ENCODE results near the gene JAK3.
"Not testable (repeated sequence)": the region's sequence is repeated elsewhere in the genome, so short reads cannot be mapped to it uniquely, and the experiment has no call there.

JAK3 gene

DNA sequence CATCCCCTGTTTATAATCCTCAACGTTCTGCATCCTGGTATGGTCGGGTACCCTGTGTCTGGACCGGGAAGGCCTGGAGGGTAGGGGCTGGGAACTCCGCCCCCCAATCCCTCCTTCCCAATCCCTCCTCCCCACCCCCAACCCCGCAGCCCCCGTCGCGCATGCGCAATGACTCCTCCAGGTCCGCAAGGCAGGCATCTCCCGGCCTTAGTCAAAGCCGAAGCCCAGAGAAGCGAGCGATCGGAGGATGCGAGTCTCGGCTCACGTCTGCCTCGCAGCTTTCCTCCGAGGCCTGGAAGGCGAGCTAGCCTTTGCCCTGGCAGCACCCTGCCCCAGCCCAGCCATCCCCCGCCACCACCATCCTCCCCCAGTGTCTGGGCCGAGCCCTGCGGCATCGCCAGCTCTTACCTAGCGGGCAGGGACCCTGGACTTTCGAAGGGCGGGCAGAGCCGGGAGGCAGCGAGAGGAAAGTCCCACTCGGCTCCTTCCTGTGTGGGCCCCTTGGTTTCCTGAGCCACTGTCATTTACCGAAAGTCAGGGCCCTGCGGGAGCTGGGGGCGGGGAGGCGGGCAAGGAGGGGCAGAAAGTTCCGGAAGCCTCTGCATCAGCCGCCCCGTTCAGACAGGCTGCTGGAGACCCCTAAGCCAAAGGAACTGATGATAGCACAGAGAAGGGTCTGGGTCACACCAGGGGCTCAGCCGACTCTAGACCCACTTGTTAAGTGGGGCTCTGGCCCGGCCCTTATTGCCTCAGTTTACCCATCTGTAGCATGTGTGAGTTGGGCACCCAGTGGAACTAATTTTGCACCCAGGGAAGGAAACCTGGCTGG is at the start of gene JAK3:
Gene JAK3, minus strand, starts transcription at position 445 of the 829 bp plus-strand sequence. CDS start 3,565 bp downstream, outside the sequence.
- no peaks in the 10 kb centered on the region for H3K27me3 ChIP-seq (ENCODE audit: control insufficient read depth, insufficient read depth, low read length)
- no peak within 1 kb of the TSS for H3K27ac ChIP-seq (ENCODE audit: low read depth, low read length)
- peak within 1 kb of the TSS; percentile 54 for H3K4me3 ChIP-seq (ENCODE audit: low read length)
- H3K36me3 ChIP-seq (ENCODE audit: control insufficient read depth, insufficient read depth, low read length): no peaks in the 10 kb centered on the region
- H3K4me1 ChIP-seq (ENCODE audit: control insufficient read depth, insufficient read depth, low read length): no peaks in the 10 kb centered on the region
- no peak within 1 kb of the TSS for H3K9ac ChIP-seq (ENCODE audit: low read length)

DNA sequence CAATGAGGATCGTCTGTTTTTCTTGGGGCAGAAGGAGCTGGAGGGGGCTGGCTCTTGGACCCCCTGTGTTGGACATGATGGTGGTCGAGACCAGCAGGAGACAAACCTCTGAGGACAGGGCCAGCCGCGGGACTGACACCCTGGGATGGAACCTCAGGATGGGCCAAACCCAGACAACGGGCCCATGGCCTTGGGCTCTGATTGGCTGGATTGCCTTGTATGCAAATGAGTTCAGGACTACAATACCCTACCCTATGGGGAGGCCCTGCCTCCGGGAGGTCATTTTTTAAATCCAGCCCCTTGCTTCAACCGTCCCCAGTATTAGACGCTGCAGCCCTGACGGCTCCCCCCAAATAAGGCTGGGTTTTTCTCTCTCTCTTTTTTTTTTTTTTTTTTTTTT is 46.0 kb upstream of the JAK3 start:
- no peak overlapping the region for H3K27ac ChIP-seq (ENCODE audit: low read depth, low read length)
- H3K36me3 ChIP-seq (ENCODE audit: control insufficient read depth, insufficient read depth, low read length): no peaks in the 10 kb centered on the region
- peaks cover 2% of the 10 kb centered on the region for H3K27me3 ChIP-seq (ENCODE audit: control insufficient read depth, insufficient read depth, low read length)
- H3K4me1 ChIP-seq (ENCODE audit: control insufficient read depth, insufficient read depth, low read length): no peaks in the 10 kb centered on the region
- no peak overlapping the region for H3K4me3 ChIP-seq (ENCODE audit: low read length)
- no peak overlapping the region for H3K9ac ChIP-seq (ENCODE audit: low read length)

DNA sequence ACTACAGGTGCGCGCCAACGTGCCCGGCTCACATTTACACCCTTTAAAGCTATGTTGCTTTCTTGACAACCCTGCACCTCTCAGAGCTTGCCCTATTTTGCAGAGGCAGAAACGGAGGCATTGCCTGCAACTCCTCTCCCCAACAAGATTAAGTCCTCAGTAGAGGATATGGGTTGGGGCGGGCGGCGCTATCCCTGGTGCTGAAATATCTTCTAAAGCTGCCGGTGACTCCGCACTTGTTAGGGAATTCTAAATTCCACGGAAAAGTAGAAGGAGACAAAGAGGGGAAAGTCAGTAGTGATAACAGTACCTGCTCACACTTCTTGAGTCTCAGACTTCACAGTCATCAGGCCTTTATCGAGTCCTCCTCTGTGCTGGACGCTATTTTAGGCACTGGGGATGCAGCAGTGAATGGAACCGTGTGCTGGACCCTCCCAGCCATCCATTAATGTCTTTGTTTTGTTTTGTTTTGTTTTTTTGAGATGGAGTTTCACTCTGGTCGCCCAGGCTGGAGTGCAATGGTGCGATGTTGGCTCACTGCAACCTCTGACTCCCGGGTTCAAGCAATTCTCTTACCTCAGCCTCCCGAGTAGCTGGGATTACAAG is 41.9 kb upstream of the JAK3 start:
- Histone ChIP-seq H3K4me3 (ENCODE audit: low read length) (no peak overlapping the region), H3K27ac (ENCODE audit: low read depth, low read length) (no peak overlapping the region), H3K9ac (ENCODE audit: low read length) (no peak overlapping the region), H3K4me1 (ENCODE audit: control insufficient read depth, insufficient read depth, low read length) (no peaks in the 10 kb centered on the region), H3K27me3 (ENCODE audit: control insufficient read depth, insufficient read depth, low read length) (peaks cover 2% of the 10 kb centered on the region), H3K36me3 (ENCODE audit: control insufficient read depth, insufficient read depth, low read length) (no peaks in the 10 kb centered on the region)

DNA sequence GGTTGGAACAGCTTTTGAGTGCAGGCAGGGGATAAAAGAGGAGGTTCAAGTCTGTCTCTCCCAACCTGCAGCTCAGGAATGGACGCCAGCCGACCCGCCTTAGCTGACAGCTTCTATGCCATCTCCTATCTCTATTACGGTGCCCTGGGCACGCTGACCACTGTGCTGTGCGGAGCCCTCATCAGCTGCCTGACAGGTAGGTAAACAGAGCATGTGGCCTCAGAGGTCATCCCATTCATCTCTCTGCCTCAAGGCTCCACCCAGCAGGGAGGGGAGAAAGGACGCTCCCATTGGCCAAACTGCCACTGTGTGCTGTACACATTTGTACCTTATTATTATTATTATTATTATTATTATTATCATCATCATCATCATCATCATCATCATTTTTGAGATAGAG is 40.5 kb upstream of the JAK3 start:
- Histone ChIP-seq H3K27me3 (ENCODE audit: control insufficient read depth, insufficient read depth, low read length) (peaks cover 2% of the 10 kb centered on the region), H3K36me3 (ENCODE audit: control insufficient read depth, insufficient read depth, low read length) (no peaks in the 10 kb centered on the region), H3K9ac (ENCODE audit: low read length) (no peak overlapping the region), H3K4me1 (ENCODE audit: control insufficient read depth, insufficient read depth, low read length) (no peaks in the 10 kb centered on the region), H3K4me3 (ENCODE audit: low read length) (no peak overlapping the region), H3K27ac (ENCODE audit: low read depth, low read length) (no peak overlapping the region)

DNA sequence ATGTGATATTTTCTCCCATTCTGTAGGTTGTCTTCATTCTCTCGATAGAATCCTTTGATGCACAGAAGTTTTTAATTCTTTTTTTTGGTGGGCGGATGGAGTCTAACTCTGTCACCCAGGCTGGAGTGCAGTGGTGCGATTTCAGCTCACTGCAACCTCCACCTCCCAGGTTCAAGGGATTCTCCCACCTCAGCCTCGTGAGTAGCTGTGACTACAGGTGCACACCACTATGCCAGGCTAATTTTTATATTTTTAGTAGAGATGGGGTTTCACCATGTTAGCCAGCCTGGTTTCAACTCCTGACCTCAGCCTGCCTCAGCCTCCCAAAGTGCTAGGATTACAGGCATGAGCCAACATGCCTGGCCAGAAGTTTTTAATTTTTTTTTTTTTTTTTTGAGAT is 39.4 kb upstream of the JAK3 start:
- H3K36me3 ChIP-seq (ENCODE audit: control insufficient read depth, insufficient read depth, low read length); H3K9ac ChIP-seq (ENCODE audit: low read length); H3K4me3 ChIP-seq (ENCODE audit: low read length); H3K27ac ChIP-seq (ENCODE audit: low read depth, low read length); H3K27me3 ChIP-seq (ENCODE audit: control insufficient read depth, insufficient read depth, low read length); H3K4me1 ChIP-seq (ENCODE audit: control insufficient read depth, insufficient read depth, low read length): not testable (repeated sequence)

DNA sequence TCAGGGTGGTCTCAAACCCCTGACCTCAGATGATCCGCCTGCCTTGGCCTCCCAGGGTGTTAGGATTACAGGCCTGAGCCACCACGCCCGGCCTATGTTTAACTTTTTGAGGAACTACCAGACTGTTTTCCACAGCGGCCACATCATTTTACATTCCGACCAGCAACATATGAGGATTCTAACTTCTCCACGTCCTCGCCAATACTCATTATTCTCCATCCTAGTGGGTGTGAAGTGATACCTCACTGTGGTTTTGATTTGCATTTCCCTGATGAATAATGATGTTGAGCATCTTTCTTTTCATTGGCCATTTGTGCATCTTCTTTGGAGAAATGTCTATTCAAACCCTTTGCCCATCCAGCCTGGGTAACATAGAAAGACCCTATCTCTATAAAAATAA is 38.7 kb upstream of the JAK3 start:
- Histone ChIP-seq H3K4me1 (ENCODE audit: control insufficient read depth, insufficient read depth, low read length) (no peaks in the 10 kb centered on the region), H3K4me3 (ENCODE audit: low read length) (no peak overlapping the region), H3K27me3 (ENCODE audit: control insufficient read depth, insufficient read depth, low read length) (no peaks in the 10 kb centered on the region), H3K9ac (ENCODE audit: low read length) (no peak overlapping the region), H3K36me3 (ENCODE audit: control insufficient read depth, insufficient read depth, low read length) (no peaks in the 10 kb centered on the region), H3K27ac (ENCODE audit: low read depth, low read length) (no peak overlapping the region)

DNA sequence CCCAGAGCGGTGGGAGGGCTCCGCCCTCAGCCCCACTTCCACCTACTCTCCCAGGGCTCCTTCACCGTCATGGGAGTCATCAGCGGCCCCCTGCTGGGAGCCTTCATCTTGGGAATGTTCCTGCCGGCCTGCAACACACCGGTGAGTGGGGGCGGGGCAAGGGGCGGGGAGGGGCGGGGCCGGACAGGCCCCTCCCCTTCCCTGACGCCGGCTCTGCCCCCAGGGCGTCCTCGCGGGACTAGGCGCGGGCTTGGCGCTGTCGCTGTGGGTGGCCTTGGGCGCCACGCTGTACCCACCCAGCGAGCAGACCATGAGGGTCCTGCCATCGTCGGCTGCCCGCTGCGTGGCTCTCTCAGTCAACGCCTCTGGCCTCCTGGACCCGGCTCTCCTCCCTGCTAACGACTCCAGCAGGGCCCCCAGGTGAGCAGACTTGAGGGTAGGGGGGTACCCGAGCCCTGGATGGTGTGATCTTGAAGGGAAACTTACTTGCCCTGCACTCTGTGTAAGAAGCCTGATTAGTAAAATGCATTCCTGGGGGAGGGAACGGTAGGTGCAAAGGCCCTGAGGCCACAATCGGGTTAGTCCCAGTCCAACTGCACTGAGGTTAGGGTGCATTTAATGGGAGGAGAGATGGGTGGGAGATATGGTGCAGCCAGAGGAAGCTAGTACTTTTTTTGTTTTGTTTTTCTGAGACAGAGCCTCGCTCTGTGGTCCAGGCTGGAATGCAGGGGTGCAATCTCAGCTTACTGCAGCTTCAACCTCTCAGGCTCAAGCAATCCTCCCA is 36.0 kb upstream of the JAK3 start:
- Histone ChIP-seq H3K4me1 (ENCODE audit: control insufficient read depth, insufficient read depth, low read length) (no peaks in the 10 kb centered on the region), H3K36me3 (ENCODE audit: control insufficient read depth, insufficient read depth, low read length) (no peaks in the 10 kb centered on the region), H3K9ac (ENCODE audit: low read length) (no peak overlapping the region), H3K27me3 (ENCODE audit: control insufficient read depth, insufficient read depth, low read length) (no peaks in the 10 kb centered on the region), H3K27ac (ENCODE audit: low read depth, low read length) (no peak overlapping the region), H3K4me3 (ENCODE audit: low read length) (no peak overlapping the region)

DNA sequence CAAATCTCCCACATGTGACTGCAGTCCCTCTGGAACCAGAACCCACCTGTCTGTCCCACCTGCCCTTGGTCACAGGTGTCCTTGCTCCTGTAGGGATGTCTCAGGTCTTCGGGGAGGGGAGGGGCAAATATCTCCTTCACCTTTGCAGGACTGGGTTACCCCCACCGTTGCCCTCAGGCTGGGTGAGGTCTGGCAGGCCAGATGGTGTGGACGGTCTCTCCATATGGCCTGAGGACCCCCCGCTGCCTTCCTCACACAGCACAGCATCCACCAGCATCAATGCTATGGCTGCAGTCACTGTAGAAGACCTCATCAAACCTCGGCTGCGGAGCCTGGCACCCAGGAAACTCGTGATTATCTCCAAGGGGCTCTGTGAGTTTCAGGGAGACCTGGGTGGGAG is 33.9 kb upstream of the JAK3 start:
- no peaks in the 10 kb centered on the region for H3K4me1 ChIP-seq (ENCODE audit: control insufficient read depth, insufficient read depth, low read length)
- no peaks in the 10 kb centered on the region for H3K36me3 ChIP-seq (ENCODE audit: control insufficient read depth, insufficient read depth, low read length)
- H3K9ac ChIP-seq (ENCODE audit: low read length): no peak overlapping the region
- H3K27ac ChIP-seq (ENCODE audit: low read depth, low read length): no peak overlapping the region
- H3K4me3 ChIP-seq (ENCODE audit: low read length): no peak overlapping the region
- no peaks in the 10 kb centered on the region for H3K27me3 ChIP-seq (ENCODE audit: control insufficient read depth, insufficient read depth, low read length)

DNA sequence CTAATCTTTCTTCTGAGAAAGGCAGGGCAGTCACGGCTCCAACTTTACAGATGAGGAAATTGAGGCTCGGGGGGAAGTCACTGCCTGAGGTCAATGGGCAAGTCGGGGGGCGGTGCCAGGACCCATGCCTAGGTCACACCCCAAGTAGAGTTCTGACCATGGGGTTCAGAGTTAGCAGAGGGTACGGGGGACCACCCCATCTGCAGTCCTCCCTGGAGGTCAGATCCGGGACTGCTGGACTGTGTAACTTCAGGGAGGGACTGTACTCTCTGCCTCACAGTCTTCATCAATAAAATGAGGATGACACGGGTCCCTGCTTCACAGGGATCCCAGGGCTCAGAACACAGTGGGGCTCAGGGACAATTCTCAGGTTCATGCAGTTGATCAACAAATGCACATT is 31.7 kb upstream of the JAK3 start:
- Histone ChIP-seq H3K27ac (ENCODE audit: low read depth, low read length) (no peak overlapping the region), H3K4me3 (ENCODE audit: low read length) (no peak overlapping the region), H3K9ac (ENCODE audit: low read length) (no peak overlapping the region), H3K36me3 (ENCODE audit: control insufficient read depth, insufficient read depth, low read length) (no peaks in the 10 kb centered on the region), H3K4me1 (ENCODE audit: control insufficient read depth, insufficient read depth, low read length) (no peaks in the 10 kb centered on the region), H3K27me3 (ENCODE audit: control insufficient read depth, insufficient read depth, low read length) (no peaks in the 10 kb centered on the region)

DNA sequence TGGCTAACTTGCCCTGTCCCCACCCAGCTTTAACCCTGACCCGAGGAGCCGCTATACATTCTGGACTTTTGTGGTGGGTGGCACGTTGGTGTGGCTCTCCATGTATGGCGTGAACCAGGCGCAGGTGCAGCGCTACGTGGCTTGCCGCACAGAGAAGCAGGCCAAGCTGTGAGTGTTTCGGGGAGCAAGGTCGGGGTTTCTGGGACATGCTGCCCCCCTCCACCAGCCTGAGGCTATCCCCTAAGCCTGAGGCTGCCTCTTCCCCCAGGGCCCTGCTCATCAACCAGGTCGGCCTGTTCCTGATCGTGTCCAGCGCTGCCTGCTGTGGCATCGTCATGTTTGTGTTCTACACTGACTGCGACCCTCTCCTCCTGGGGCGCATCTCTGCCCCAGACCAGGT is 29.9 kb upstream of the JAK3 start:
- Histone ChIP-seq H3K4me3 (ENCODE audit: low read length) (no peak overlapping the region), H3K9ac (ENCODE audit: low read length) (no peak overlapping the region), H3K27me3 (ENCODE audit: control insufficient read depth, insufficient read depth, low read length) (peaks cover 8% of the 10 kb centered on the region), H3K36me3 (ENCODE audit: control insufficient read depth, insufficient read depth, low read length) (no peaks in the 10 kb centered on the region), H3K27ac (ENCODE audit: low read depth, low read length) (no peak overlapping the region), H3K4me1 (ENCODE audit: control insufficient read depth, insufficient read depth, low read length) (no peaks in the 10 kb centered on the region)

DNA sequence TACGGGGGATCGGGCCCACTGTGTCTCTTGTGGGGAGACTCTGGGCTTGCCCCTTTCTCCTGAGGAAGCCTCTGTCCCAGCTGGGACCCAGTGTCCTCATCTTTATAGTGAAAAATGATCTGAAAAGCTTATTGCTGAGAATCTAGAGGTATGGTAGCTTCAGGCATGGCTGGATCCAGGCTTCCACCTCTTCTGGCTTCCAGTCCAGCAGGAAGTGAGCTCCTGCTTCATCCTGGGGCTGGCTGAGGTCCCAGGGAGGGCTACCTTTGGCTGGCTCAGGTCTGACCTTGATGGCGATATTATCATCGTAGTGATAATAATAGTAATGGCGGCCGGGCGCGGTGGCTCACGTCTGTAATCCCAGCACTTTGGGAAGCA is 27.0 kb upstream of the JAK3 start:
- H3K27me3 ChIP-seq (ENCODE audit: control insufficient read depth, insufficient read depth, low read length): peaks cover 23% of the 10 kb centered on the region
- H3K27ac ChIP-seq (ENCODE audit: low read depth, low read length): no peak overlapping the region
- H3K4me1 ChIP-seq (ENCODE audit: control insufficient read depth, insufficient read depth, low read length): no peaks in the 10 kb centered on the region
- no peak overlapping the region for H3K4me3 ChIP-seq (ENCODE audit: low read length)
- no peak overlapping the region for H3K9ac ChIP-seq (ENCODE audit: low read length)
- no peaks in the 10 kb centered on the region for H3K36me3 ChIP-seq (ENCODE audit: control insufficient read depth, insufficient read depth, low read length)

DNA sequence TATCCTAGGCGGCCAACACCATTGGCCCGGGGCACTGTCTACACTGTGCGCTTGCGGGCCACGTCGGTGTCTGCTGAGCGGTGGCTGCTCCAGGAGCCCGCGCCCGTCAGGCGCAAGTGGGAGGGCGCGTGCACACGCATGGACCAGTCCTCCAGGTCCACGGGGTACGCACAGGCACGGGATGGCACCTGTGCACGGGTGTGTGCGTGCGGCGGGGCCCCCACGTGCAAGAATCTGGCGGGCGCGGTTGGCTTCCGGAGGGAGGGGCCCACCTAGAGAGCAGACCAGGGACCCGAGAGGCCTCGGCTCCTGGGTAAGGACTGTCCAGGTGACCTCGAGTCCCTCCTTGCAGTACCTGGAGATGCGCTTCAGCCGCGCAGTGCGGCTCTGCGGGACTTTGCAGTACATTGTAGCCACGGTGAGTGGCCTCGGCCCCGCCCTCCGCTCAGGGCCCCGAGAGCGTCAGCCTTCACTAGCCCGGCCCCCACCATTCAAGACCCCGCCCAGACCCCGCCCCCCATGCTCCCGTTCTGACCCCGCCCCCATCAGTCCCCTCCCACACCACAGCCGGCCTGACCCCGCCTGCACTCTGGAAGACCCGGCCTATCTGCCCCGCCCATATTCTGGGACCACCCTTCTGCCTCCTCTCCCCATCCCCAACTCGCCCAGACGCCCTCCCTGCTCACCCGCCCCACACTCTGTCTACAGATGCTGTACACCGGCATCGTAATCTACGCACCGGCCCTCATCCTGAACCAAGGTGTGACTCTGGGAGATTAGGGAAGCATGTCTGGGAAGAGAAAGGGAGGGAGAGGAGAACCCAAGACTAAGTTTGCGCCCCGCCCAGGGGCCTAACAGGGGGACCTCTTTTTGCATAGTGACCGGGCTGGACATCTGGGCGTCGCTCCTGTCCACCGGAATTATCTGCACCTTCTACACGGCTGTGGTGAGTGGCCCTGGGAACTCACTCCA is 26.3 kb upstream of the JAK3 start:
- peaks cover 23% of the 10 kb centered on the region for H3K27me3 ChIP-seq (ENCODE audit: control insufficient read depth, insufficient read depth, low read length)
- peak overlapping the region; percentile 4 for H3K4me3 ChIP-seq (ENCODE audit: low read length)
- no peak overlapping the region for H3K9ac ChIP-seq (ENCODE audit: low read length)
- no peaks in the 10 kb centered on the region for H3K36me3 ChIP-seq (ENCODE audit: control insufficient read depth, insufficient read depth, low read length)
- no peaks in the 10 kb centered on the region for H3K4me1 ChIP-seq (ENCODE audit: control insufficient read depth, insufficient read depth, low read length)
- H3K27ac ChIP-seq (ENCODE audit: low read depth, low read length): no peak overlapping the region

Measured in rectal smooth muscle tissue (tissue), 1 donor.